ENCODE measurements around the gene SUN3. TPM values are rescaled to one million over a fixed set of nuclear protein-coding genes. Genes with fewer than 3 reads are reported as not detected.

SUN3 gene, protein sequence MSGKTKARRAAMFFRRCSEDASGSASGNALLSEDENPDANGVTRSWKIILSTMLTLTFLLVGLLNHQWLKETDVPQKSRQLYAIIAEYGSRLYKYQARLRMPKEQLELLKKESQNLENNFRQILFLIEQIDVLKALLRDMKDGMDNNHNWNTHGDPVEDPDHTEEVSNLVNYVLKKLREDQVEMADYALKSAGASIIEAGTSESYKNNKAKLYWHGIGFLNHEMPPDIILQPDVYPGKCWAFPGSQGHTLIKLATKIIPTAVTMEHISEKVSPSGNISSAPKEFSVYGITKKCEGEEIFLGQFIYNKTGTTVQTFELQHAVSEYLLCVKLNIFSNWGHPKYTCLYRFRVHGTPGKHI
- not detected for polyA plus RNA-seq (2012; ENCODE audit: low read depth, missing spikeins)

DNA sequence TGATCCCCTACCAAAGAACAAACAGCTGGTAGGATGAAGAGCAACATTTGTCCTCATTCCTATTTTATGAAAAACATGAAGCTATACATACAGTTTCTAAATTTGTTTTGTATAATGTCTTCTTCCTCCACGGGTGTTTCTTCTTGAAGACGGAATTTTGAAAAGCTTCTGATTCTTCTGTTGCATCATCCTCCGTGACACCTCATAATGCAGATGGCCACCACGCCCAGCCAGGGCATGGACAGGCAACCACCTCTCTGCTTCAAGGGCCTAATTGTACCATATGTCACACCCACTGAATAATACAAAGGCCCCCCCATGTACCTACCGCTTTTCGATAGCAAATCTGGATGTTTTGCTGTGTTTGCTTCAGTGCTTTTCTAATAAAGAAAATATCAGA lies at the start of gene SUN3:
Gene SUN3, minus strand, starts transcription at position 170 of the 400 bp plus-strand sequence. Its CDS starts 169 bp downstream, at position 1.
- DNase-seq (ENCODE audit: insufficient read length, low spot score) (no peak), FAIRE-seq (no peak)
- no peak for TF ChIP-seq PAX5 (IDR thresholded peaks at IDR 0.05; ENCODE audit: insufficient read depth, low read length, severe bottlenecking)
- TF ChIP-seq TAF1 (IDR thresholded peaks at IDR 0.05; ENCODE audit: low read depth, low read length): no peak
- TF ChIP-seq SPI1 (IDR thresholded peaks at IDR 0.05; ENCODE audit: low read depth, low read length): no peak
- no peak for TF ChIP-seq POLR2AphosphoS5 (IDR thresholded peaks at IDR 0.05; ENCODE audit: low read depth, low read length)
- no peak for TF ChIP-seq POLR2A (IDR thresholded peaks at IDR 0.05; ENCODE audit: low read depth, low read length)
- no peak for TF ChIP-seq POU2F2 (IDR thresholded peaks at IDR 0.05; ENCODE audit: low read depth, low read length)

- FAIRE-seq: no peak
Observed at GRCh38 chr7:48078470-48078869, 49.6 kb upstream of the SUN3 start.

DNA sequence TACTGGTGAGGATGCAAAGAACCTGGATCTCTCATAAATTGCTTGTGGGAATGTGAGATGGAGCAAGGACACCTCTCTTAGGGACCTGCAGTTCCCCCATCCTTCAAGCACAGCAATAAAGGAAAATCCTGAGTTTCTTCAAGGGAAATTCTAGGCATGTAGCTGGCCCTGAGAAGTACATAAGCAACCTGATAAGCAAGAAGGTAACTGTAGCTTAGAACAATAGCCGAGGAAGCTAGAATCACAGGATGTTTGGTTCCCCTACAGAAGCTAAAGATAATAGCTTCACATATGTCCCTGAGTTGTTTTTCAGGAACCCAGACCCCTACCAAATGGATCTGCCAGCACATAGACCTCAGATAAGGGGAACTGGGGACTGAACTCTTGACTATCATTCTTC lies 48.5 kb upstream of the SUN3 start:
- TF ChIP-seq SPI1 (IDR thresholded peaks at IDR 0.05; ENCODE audit: low read depth, low read length) (no peak), TAF1 (IDR thresholded peaks at IDR 0.05; ENCODE audit: low read depth, low read length) (no peak), POLR2AphosphoS5 (IDR thresholded peaks at IDR 0.05; ENCODE audit: low read depth, low read length) (no peak), POLR2A (IDR thresholded peaks at IDR 0.05; ENCODE audit: low read depth, low read length) (no peak), PAX5 (IDR thresholded peaks at IDR 0.05; ENCODE audit: insufficient read depth, low read length, severe bottlenecking) (no peak), POU2F2 (IDR thresholded peaks at IDR 0.05; ENCODE audit: low read depth, low read length) (no peak)
- DNase-seq (ENCODE audit: insufficient read length, low spot score) (no peak), FAIRE-seq (no peak)

More at GRCh38 chr7:48078470-48078869, 49.6 kb upstream of the SUN3 start:
- DNase-seq (ENCODE audit: insufficient read length, low spot score): no peak
- TF ChIP-seq POLR2A (IDR thresholded peaks at IDR 0.05; ENCODE audit: low read depth, low read length): no peak
- no peak for TF ChIP-seq TAF1 (IDR thresholded peaks at IDR 0.05; ENCODE audit: low read depth, low read length)
- no peak for TF ChIP-seq POLR2AphosphoS5 (IDR thresholded peaks at IDR 0.05; ENCODE audit: low read depth, low read length)
- TF ChIP-seq SPI1 (IDR thresholded peaks at IDR 0.05; ENCODE audit: low read depth, low read length): no peak
- TF ChIP-seq PAX5 (IDR thresholded peaks at IDR 0.05; ENCODE audit: insufficient read depth, low read length, severe bottlenecking): no peak
- TF ChIP-seq POU2F2 (IDR thresholded peaks at IDR 0.05; ENCODE audit: low read depth, low read length): no peak

DNA sequence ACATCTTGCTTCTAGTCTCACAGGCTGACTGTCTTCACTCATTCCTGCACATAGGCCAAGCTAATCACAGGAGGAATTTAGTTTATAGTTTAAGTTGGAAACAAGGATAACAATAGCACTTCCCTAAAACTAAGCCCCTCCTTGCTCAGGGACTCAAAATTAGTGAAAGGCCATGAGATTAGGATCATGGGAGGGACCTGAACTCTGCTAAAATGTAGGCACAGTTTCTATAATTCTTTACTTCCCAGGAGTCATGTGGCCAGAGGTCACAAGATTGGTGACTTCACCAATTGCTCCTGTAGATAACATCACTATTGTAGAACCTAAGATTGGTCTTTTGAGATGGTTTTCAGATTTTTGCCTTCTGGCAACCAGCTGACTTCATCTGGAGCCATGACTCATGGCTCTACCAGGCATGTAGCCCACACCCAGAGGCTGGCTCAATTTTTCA lies 45.3 kb upstream of the SUN3 start:
- FAIRE-seq (no peak), DNase-seq (ENCODE audit: insufficient read length, low spot score) (no peak)
- no peak for TF ChIP-seq PAX5 (IDR thresholded peaks at IDR 0.05; ENCODE audit: insufficient read depth, low read length, severe bottlenecking)
- TF ChIP-seq POU2F2 (IDR thresholded peaks at IDR 0.05; ENCODE audit: low read depth, low read length): no peak
- TF ChIP-seq POLR2AphosphoS5 (IDR thresholded peaks at IDR 0.05; ENCODE audit: low read depth, low read length): no peak
- TF ChIP-seq TAF1 (IDR thresholded peaks at IDR 0.05; ENCODE audit: low read depth, low read length): no peak
- TF ChIP-seq SPI1 (IDR thresholded peaks at IDR 0.05; ENCODE audit: low read depth, low read length): no peak
- TF ChIP-seq POLR2A (IDR thresholded peaks at IDR 0.05; ENCODE audit: low read depth, low read length): no peak

- TF ChIP-seq SPI1 (IDR thresholded peaks at IDR 0.05; ENCODE audit: low read depth, low read length) (no peak), POLR2A (IDR thresholded peaks at IDR 0.05; ENCODE audit: low read depth, low read length) (no peak), TAF1 (IDR thresholded peaks at IDR 0.05; ENCODE audit: low read depth, low read length) (no peak), POLR2AphosphoS5 (IDR thresholded peaks at IDR 0.05; ENCODE audit: low read depth, low read length) (no peak), POU2F2 (IDR thresholded peaks at IDR 0.05; ENCODE audit: low read depth, low read length) (no peak), PAX5 (IDR thresholded peaks at IDR 0.05; ENCODE audit: insufficient read depth, low read length, severe bottlenecking) (no peak)
- DNase-seq (ENCODE audit: insufficient read length, low spot score): no peak
- no peak for FAIRE-seq
Observed at GRCh38 chr7:48067475-48067874, 38.6 kb upstream of the SUN3 start.

- DNase-seq (ENCODE audit: insufficient read length, low spot score): no peak
- FAIRE-seq: no peak
- TF ChIP-seq POLR2A (IDR thresholded peaks at IDR 0.05; ENCODE audit: low read depth, low read length) (no peak), SPI1 (IDR thresholded peaks at IDR 0.05; ENCODE audit: low read depth, low read length) (no peak), PAX5 (IDR thresholded peaks at IDR 0.05; ENCODE audit: insufficient read depth, low read length, severe bottlenecking) (no peak), POU2F2 (IDR thresholded peaks at IDR 0.05; ENCODE audit: low read depth, low read length) (no peak), TAF1 (IDR thresholded peaks at IDR 0.05; ENCODE audit: low read depth, low read length) (no peak), POLR2AphosphoS5 (IDR thresholded peaks at IDR 0.05; ENCODE audit: low read depth, low read length) (no peak)
Observed at GRCh38 chr7:48063985-48064384, 35.1 kb upstream of the SUN3 start.

DNA sequence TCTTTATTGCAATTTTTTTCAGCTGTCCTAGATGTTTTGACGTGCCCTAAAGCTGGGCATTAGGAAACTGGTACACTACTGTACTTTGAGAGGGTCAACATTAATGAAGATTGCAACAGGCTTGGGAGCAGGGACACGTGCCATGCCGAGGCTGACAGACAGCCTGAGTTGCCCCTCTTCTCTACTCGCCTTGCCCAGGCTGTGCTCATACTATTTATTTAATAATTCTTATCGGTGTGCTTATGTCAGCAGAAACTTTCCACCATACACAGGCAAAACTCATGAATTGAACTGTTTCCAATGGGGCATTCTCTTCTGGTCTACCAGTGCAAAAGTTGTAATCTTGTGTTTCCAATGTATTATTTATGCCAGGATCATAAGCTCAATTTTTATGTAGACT lies 30.8 kb upstream of the SUN3 start:
- FAIRE-seq: no peak
- TF ChIP-seq POU2F2 (IDR thresholded peaks at IDR 0.05; ENCODE audit: low read depth, low read length): no peak
- TF ChIP-seq POLR2AphosphoS5 (IDR thresholded peaks at IDR 0.05; ENCODE audit: low read depth, low read length): no peak
- no peak for TF ChIP-seq SPI1 (IDR thresholded peaks at IDR 0.05; ENCODE audit: low read depth, low read length)
- no peak for DNase-seq (ENCODE audit: insufficient read length, low spot score)

DNA sequence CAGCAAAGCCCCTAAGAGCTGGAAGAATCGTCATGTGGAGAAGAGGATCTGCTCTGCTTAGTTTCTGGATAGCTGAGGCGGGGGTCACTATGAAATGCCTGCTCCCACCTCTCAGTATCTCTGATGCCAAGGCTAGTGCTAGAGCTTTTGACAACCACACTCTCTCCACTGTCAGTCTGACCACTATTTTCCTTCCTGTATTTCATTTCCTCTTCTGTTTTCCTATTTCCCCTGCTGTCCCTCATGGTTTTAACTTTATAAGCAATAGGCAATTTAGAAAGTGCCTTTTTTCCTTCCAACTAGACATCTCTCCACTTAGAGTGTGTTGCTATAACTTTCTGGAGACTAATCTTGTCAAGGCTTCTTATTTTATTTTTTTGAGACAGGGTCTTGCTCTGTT lies 30.1 kb upstream of the SUN3 start:
- TF ChIP-seq TAF1 (IDR thresholded peaks at IDR 0.05; ENCODE audit: low read depth, low read length) (no peak), POLR2A (IDR thresholded peaks at IDR 0.05; ENCODE audit: low read depth, low read length) (no peak), PAX5 (IDR thresholded peaks at IDR 0.05; ENCODE audit: insufficient read depth, low read length, severe bottlenecking) (no peak), SPI1 (IDR thresholded peaks at IDR 0.05; ENCODE audit: low read depth, low read length) (no peak), POU2F2 (IDR thresholded peaks at IDR 0.05; ENCODE audit: low read depth, low read length) (no peak), POLR2AphosphoS5 (IDR thresholded peaks at IDR 0.05; ENCODE audit: low read depth, low read length) (no peak)
- no peak for DNase-seq (ENCODE audit: insufficient read length, low spot score)
- FAIRE-seq: no peak

DNA sequence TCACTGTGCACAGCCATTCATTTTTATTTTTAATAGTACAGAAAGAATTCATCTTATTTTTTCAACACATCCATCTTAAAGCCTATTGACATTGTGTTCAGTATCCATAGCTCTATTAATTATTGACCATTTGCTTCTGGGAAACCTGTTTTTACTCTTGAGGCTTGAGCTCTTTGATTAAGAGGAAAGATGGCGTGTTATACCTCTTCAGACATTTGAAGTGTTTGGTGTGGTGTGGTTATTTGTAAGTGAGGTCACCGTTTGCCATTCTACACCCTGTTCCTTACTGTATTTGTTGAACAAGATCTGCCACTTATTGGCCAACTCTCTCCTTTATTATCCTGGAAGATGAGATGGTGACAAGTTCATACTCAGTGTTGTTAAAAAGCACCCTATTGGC lies 24.8 kb upstream of the SUN3 start:
- DNase-seq (ENCODE audit: insufficient read length, low spot score): no peak
- no peak for FAIRE-seq
- TF ChIP-seq PAX5 (IDR thresholded peaks at IDR 0.05; ENCODE audit: insufficient read depth, low read length, severe bottlenecking) (no peak), POLR2AphosphoS5 (IDR thresholded peaks at IDR 0.05; ENCODE audit: low read depth, low read length) (no peak), SPI1 (IDR thresholded peaks at IDR 0.05; ENCODE audit: low read depth, low read length) (no peak), POU2F2 (IDR thresholded peaks at IDR 0.05; ENCODE audit: low read depth, low read length) (no peak), TAF1 (IDR thresholded peaks at IDR 0.05; ENCODE audit: low read depth, low read length) (no peak), POLR2A (IDR thresholded peaks at IDR 0.05; ENCODE audit: low read depth, low read length) (no peak)

All from GM12891 (cell line).